Right renal pelvis (tissue), 4 donors: ENCODE data around the gene HUS1B. TPM values are rescaled to one million over a fixed set of nuclear protein-coding genes. Genes with fewer than 3 reads are reported as not detected.

Source experiments
- DNase-seq, 4 donors: peaks; one replicate each; pipeline ENCODE4 v3.0.0-alpha.2; 2013; ENCODE audit warnings: low read depth in 4 of 4, low spot score in 3 of 4, missing footprints in 1 of 4
- polyA plus RNA-seq, 4 donors: library from polyadenylated mRNA; unstranded; fragments of 120-200 nt; gene quantifications; one replicate each; pipeline ENCODE4 v1.2.1, GENCODE V29; 2013; ENCODE audit not compliant: insufficient read length in 4 of 4

The HUS1B gene
- polyA plus RNA-seq, 4 donors, result 0.22 TPM; not detected in 3

- peak in 3 of 4 donors; percentile 4 to 20 (median 10) for DNase-seq
Measured at GRCh38 chr6:626236-626635, 30.7 kb downstream of the HUS1B start.

- DNase-seq, result peak in 2 of 4 donors; percentile 4 to 15
Measured at GRCh38 chr6:624979-625378, 31.9 kb downstream of the HUS1B start.

GRCh38 chr6:622462-622861, 34.4 kb downstream of the HUS1B start:
- no peak for DNase-seq

- no peak for DNase-seq
Measured at GRCh38 chr6:621931-622330, 35.0 kb downstream of the HUS1B start.

DNA sequence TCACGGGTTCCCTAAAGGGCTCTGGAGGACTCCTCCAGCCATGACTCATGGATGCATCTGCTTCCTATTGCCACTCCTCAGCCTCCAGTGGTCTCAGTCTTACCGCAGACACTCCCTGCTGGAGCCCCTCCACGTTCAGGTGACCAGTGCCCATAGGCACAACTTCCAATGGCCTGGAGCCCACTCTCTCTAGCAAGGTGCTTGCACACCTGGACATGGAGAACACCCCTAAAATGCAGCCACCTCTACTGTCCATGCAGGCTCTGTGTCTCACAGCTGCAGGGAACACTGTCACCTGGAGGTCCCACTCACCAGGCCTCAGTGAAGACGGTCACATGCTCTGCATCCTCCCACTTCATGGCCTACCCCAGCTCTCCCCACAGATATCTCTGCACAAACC, 36.0 kb downstream of the HUS1B start:
- DNase-seq, result no peak

- no peak for DNase-seq
Measured at GRCh38 chr6:620166-620565, 36.7 kb downstream of the HUS1B start.

GRCh38 chr6:617456-618100, 39.3 kb downstream of the HUS1B start:
- DNase-seq, result no peak

DNA sequence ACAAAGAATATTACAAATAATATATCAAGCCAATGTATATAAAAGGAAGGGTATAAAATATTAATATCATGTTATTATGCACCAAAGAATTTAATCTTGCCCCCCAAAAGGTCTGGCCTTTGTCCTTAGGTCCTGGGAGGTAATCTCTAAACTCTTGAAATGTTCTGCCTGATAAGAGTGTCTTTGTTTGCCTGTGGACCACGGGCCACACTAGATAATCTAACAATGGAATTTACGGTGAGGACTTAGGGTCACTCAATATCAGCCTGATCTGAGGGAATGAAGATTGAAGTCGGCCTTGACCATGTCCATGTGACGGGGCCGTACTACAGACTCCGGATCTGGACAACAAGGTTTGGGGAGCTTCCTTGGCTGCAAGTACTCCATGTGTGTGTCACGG, 42.9 kb downstream of the HUS1B start:
- no peak for DNase-seq

- DNase-seq, result no peak
Measured at GRCh38 chr6:611928-612327, 45.0 kb downstream of the HUS1B start.

DNA sequence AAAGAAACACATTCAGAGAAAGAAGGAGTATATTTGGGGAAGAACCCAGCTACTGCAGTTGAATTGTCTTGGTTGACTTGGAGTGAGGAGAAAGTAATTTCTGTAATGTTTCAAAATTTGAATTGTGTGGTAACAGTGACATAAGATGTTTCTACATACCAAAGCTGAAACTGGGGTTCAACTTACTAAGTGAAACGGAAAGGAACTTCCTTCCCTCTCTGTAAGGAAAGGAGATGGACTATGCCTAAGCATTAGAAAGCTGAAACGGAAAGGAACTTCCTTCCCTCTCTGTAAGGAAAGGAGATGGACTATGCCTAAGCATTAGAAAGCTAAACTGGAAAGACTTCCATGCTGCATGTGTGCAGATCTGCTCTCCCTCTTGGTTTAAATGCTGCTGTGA, 46.0 kb downstream of the HUS1B start:
- DNase-seq, result no peak

- DNase-seq, result no peak
Measured at GRCh38 chr6:609905-610304, 47.0 kb downstream of the HUS1B start.

- no peak for DNase-seq
Measured at GRCh38 chr6:606829-607379, 50.0 kb downstream of the HUS1B start.

Other genes starting within 250 kb of the HUS1B start
- gene EXOC2, start 36.0 kb upstream of the HUS1B start, polyA plus RNA-seq, result 10 to 100 TPM; 22.3 to 26.1 (median 24.8) TPM